Neutrophil (primary cell): ENCODE data around the gene CDK17.
"Not testable (repeated sequence)": the region's sequence is repeated elsewhere in the genome, so short reads cannot be mapped to it uniquely, and the experiment has no call there.

Experiments used
- H3K27ac ChIP-seq: fragments of 200-600 bp; sonication (generic); 2 replicates; pipeline ENCODE4 v1.5.1; 2016; ENCODE audit warnings: mild to moderate bottlenecking, moderate library complexity
- H3K27me3 ChIP-seq: fragments of 200-600 bp; sonication (generic); 2 replicates; pipeline ENCODE4 v1.6.0; 2016; ENCODE audit warnings: mild to moderate bottlenecking
- H3K36me3 ChIP-seq: fragments of 200-600 bp; sonication (generic); 2 replicates; pipeline ENCODE4 v1.5.1; 2017
- H3K4me1 ChIP-seq, 2 experiments: fragments of 200-600 bp in 1 of 2; sonication (generic) in 1 of 2; 1 replicate in 1 of 2; 2 replicates in 1 of 2; pipeline versions ENCODE4 v1.5.1 to v1.6.1; 2013 to 2016; ENCODE audit warnings: low read depth in 1 of 2, low read length in 1 of 2, mild to moderate bottlenecking in 1 of 2, moderate library complexity in 1 of 2; ENCODE audit not compliant: control insufficient read depth in 1 of 2, insufficient read depth in 1 of 2
- H3K4me3 ChIP-seq, 2 experiments: fragments of 200-600 bp in 1 of 2; sonication (generic) in 1 of 2; 1 replicate in 1 of 2; 2 replicates in 1 of 2; pipeline ENCODE4 v1.5.1; 2013 to 2016; ENCODE audit warnings: low read depth in 1 of 2, low read length in 1 of 2, mild to moderate bottlenecking in 1 of 2, moderate library complexity in 1 of 2
- H3K9me3 ChIP-seq: fragments of 200-600 bp; sonication (generic); 2 replicates; pipeline ENCODE4 v1.5.1; 2016
- CTCF ChIP-seq: fragments of 200-600 bp; sonication (generic); IDR thresholded peaks from 2 replicates; pipeline ENCODE4 v1.5.1; 2016; ENCODE audit warnings: antibody characterized with exemption

The CDK17 gene

GRCh38 chr12:96395236-96395635 is 5.0 kb downstream of the CDK17 start:
- no peaks in the 10 kb centered on the region for H3K36me3 ChIP-seq
- H3K27me3 ChIP-seq, result no peaks in the 10 kb centered on the region
- no peak overlapping the region for H3K4me3 ChIP-seq
- H3K9me3 ChIP-seq, result no peaks in the 10 kb centered on the region
- no peak for TF ChIP-seq CTCF
- peaks cover 22 to 33% of the 10 kb centered on the region in 2 experiments for H3K4me1 ChIP-seq
- H3K27ac ChIP-seq, result no peak overlapping the region

- H3K4me3 ChIP-seq, H3K27me3 ChIP-seq, H3K36me3 ChIP-seq, H3K27ac ChIP-seq, H3K9me3 ChIP-seq: not testable (repeated sequence)
- peaks cover 14 to 24% of the 10 kb centered on the region in 2 experiments for H3K4me1 ChIP-seq
Measured at GRCh38 chr12:96393229-96393628, 7.0 kb downstream of the CDK17 start.

GRCh38 chr12:96392397-96392796 is 7.8 kb downstream of the CDK17 start:
- Histone ChIP-seq H3K36me3 (no peaks in the 10 kb centered on the region), H3K4me1 (peaks cover 6 to 16% of the 10 kb centered on the region in 2 experiments), H3K4me3 (no peak overlapping the region), H3K9me3 (no peaks in the 10 kb centered on the region), H3K27me3 (no peaks in the 10 kb centered on the region), H3K27ac (no peak overlapping the region)
- TF ChIP-seq CTCF, result no peak

GRCh38 chr12:96387981-96388380 is 12.3 kb downstream of the CDK17 start:
- Histone ChIP-seq H3K27ac (no peak overlapping the region), H3K4me1 (peaks cover 15 to 21% of the 10 kb centered on the region in 2 experiments), H3K27me3 (no peaks in the 10 kb centered on the region), H3K9me3 (no peaks in the 10 kb centered on the region), H3K36me3 (no peaks in the 10 kb centered on the region), H3K4me3 (no peak overlapping the region)
- no peak for TF ChIP-seq CTCF

GRCh38 chr12:96386794-96387193 is 13.4 kb downstream of the CDK17 start:
- H3K36me3 ChIP-seq, result no peaks in the 10 kb centered on the region
- no peak overlapping the region for H3K4me3 ChIP-seq
- peak overlapping the region; percentile 67 for H3K27ac ChIP-seq
- H3K27me3 ChIP-seq, result no peaks in the 10 kb centered on the region
- H3K4me1 ChIP-seq, result peaks cover 15% of the 10 kb centered on the region in 2 experiments
- TF ChIP-seq CTCF, result no peak
- H3K9me3 ChIP-seq, result no peaks in the 10 kb centered on the region

- TF ChIP-seq CTCF, result no peak
- H3K4me1 ChIP-seq, result peaks cover 15% of the 10 kb centered on the region in 2 experiments
- no peak overlapping the region for H3K27ac ChIP-seq
- H3K27me3 ChIP-seq, result no peaks in the 10 kb centered on the region
- H3K4me3 ChIP-seq, result no peak overlapping the region
- H3K9me3 ChIP-seq, result no peaks in the 10 kb centered on the region
- H3K36me3 ChIP-seq, result no peaks in the 10 kb centered on the region
Measured at GRCh38 chr12:96383991-96384390, 16.2 kb downstream of the CDK17 start.
